Activated T-cell treated with anti-CD3 and anti-CD28 coated beads, Interleukin-2, amount 50 U/mL, for 24 hours (primary cell): Measurements from ENCODE around the gene SOX5.
"Not testable (repeated sequence)": the region's sequence is repeated elsewhere in the genome, so short reads cannot be mapped to it uniquely, and the experiment has no call there.

Source experiments
- DNase-seq: peaks from one replicate; pipeline ENCODE4 v3.0.0-alpha.2; 2020
- H3K27ac Mint-ChIP-seq: 2 replicates; pipeline ENCODE4 v1.8.0; 2020; ENCODE audit warnings: mild to moderate bottlenecking, mixed read lengths
- H3K27me3 Mint-ChIP-seq: 2 replicates; pipeline ENCODE4 v1.8.0; 2020; ENCODE audit warnings: mixed read lengths
- H3K36me3 Mint-ChIP-seq: 2 replicates; pipeline ENCODE4 v1.8.0; 2020; ENCODE audit warnings: low read depth, mixed read lengths
- H3K4me1 Mint-ChIP-seq: 2 replicates; pipeline ENCODE4 v1.8.0; 2020; ENCODE audit warnings: low read depth, mixed read lengths
- H3K4me3 Mint-ChIP-seq: 2 replicates; pipeline ENCODE4 v1.8.0; 2020; ENCODE audit warnings: mild to moderate bottlenecking, moderate library complexity, mixed read lengths
- H3K9me3 Mint-ChIP-seq: 2 replicates; pipeline ENCODE4 v1.8.0; 2020; ENCODE audit warnings: mixed read lengths

SOX5 gene

DNA sequence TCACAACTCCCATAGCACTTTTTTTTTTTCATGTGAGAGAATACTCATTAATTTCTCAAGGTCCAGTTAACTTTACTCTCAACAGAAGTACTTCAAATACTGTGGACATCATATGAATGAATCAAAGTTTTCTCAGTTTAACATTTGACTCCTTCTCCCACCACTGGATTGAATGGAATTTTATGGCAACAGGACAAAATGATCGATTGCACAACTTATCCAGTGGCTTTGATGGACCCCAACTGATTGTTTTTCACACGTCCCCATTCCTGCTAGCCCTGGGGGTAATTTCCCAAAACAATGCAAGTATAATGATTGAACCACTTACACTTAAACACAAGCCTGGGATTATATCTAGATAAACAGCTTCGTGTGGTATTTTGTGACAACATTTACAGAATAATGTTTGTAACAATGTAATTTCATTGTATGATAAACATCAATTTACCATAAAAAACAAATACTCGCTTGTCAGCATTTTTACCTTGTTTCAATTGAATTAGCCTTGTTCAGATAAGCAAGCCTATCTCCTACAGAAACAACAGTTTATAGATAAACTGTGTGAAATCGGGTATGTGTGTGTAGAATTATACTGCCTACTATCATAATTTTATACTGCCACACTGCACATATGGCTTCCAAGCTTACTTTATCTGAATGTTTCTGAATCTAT, 60.9 kb downstream of the SOX5 start:
- H3K27ac Mint-ChIP-seq = no peak overlapping the region
- no peaks in the 10 kb centered on the region for H3K27me3 Mint-ChIP-seq
- H3K36me3 Mint-ChIP-seq = no peaks in the 10 kb centered on the region
- no peak for DNase-seq
- H3K4me1 Mint-ChIP-seq = no peaks in the 10 kb centered on the region
- H3K4me3 Mint-ChIP-seq = no peak overlapping the region
- H3K9me3 Mint-ChIP-seq = peaks cover 6% of the 10 kb centered on the region

DNA sequence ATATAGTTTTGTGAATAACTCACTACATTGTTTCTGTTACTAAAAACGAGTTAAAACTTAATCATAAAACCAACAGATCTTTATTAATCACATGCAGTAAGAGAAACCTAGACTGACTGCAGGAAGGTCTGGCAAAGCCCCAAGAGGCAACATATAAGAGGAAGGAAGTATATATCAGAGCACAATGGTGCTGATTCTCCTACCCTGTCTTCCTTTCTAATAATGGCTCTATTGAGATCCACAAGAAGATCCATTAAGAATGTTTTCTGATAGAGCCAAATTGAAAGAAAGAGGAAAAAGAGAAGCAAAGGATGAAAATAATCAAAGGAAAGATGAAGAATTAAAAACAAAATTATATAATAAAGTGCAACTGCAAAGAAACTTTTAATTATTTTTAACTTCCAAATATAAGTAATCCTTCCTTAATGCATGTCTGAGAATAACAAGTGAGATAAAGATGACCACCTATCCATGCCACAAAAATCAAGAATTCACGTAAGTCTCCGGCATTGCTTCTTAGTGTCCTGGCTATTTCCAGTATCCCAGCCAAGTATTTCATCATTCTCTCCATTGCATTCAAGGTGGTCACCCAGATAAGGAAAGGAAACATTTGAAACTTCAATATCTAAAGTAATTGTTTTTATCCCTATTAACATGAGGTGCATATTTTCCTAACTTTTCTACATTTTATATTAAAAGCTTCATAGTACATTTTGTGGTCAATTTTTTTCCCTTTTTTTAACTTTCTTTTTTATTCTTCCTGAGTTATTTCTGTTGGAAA, 62.2 kb downstream of the SOX5 start:
- Mint-ChIP-seq H3K27me3 (no peaks in the 10 kb centered on the region), H3K4me1 (no peaks in the 10 kb centered on the region), H3K36me3 (no peaks in the 10 kb centered on the region), H3K27ac (no peak overlapping the region), H3K4me3 (no peak overlapping the region), H3K9me3 (peaks cover 6% of the 10 kb centered on the region)
- no peak for DNase-seq

GRCh38 chr12:23885394-23885793, 64.1 kb downstream of the SOX5 start:
- H3K27me3 Mint-ChIP-seq = no peaks in the 10 kb centered on the region
- no peaks in the 10 kb centered on the region for H3K36me3 Mint-ChIP-seq
- peaks cover 4% of the 10 kb centered on the region for H3K9me3 Mint-ChIP-seq
- no peak overlapping the region for H3K4me3 Mint-ChIP-seq
- DNase-seq = no peak
- H3K27ac Mint-ChIP-seq = no peak overlapping the region
- no peaks in the 10 kb centered on the region for H3K4me1 Mint-ChIP-seq

GRCh38 chr12:23884909-23885308, 64.6 kb downstream of the SOX5 start:
- DNase-seq = no peak
- H3K4me3 Mint-ChIP-seq = no peak overlapping the region
- H3K27me3 Mint-ChIP-seq = no peaks in the 10 kb centered on the region
- no peaks in the 10 kb centered on the region for H3K4me1 Mint-ChIP-seq
- H3K9me3 Mint-ChIP-seq = peaks cover 4% of the 10 kb centered on the region
- H3K27ac Mint-ChIP-seq = no peak overlapping the region
- no peaks in the 10 kb centered on the region for H3K36me3 Mint-ChIP-seq

- Mint-ChIP-seq H3K9me3 (no peaks in the 10 kb centered on the region), H3K27ac (no peak overlapping the region), H3K36me3 (no peaks in the 10 kb centered on the region), H3K27me3 (no peaks in the 10 kb centered on the region), H3K4me1 (no peaks in the 10 kb centered on the region), H3K4me3 (no peak overlapping the region)
- DNase-seq = no peak
Observed at GRCh38 chr12:23880988-23881387, 68.5 kb downstream of the SOX5 start.

DNA sequence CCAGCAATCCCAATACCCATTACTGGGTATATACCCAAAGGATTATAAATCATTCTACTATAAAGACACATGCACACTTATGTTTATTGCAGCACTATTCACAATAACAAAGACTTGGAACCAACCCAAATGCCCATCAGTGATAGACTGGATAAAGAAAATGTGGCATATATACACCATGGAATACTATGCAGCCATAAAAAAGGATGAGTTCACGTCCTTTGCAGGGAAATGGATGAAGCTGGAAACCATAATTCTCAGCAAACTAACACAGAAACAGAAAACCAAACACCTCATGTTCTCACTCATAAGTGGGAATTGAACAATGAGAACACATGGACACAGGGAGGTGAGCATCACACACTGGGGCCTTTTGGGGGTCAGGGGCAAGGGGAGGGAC, 72.9 kb downstream of the SOX5 start:
- H3K4me3 Mint-ChIP-seq, H3K27me3 Mint-ChIP-seq, H3K4me1 Mint-ChIP-seq, H3K9me3 Mint-ChIP-seq, DNase-seq, H3K27ac Mint-ChIP-seq, H3K36me3 Mint-ChIP-seq: not testable (repeated sequence)

DNA sequence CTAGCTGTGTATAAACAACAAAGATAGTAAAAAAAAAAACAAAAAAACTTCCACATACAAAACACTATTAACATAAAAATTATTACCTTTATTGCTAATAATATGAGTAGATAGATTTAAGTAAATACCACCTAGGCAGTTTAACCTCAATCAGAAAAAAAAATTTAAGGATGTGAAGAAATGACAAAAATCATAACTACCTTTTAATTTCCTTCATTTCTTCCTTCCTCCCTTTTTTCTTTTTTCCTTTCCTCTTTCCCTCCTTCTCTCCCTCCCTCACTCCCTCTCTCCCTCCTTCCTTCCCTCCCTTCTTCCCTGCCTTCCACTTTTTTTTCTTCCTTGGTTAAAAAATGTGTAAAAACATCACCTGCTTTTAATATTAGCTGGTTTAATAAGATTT, 81.7 kb downstream of the SOX5 start:
- no peak overlapping the region for H3K4me3 Mint-ChIP-seq
- H3K4me1 Mint-ChIP-seq = no peaks in the 10 kb centered on the region
- no peaks in the 10 kb centered on the region for H3K27me3 Mint-ChIP-seq
- no peak overlapping the region for H3K27ac Mint-ChIP-seq
- peaks cover 6% of the 10 kb centered on the region for H3K9me3 Mint-ChIP-seq
- H3K36me3 Mint-ChIP-seq = no peaks in the 10 kb centered on the region
- no peak for DNase-seq

GRCh38 chr12:23862701-23863100, 86.8 kb downstream of the SOX5 start:
- H3K9me3 Mint-ChIP-seq = peaks cover 8% of the 10 kb centered on the region

GRCh38 chr12:23860019-23860418, 89.5 kb downstream of the SOX5 start:
- H3K27me3 Mint-ChIP-seq = no peaks in the 10 kb centered on the region
- H3K4me3 Mint-ChIP-seq = no peak overlapping the region
- H3K27ac Mint-ChIP-seq = no peak overlapping the region
- no peak for DNase-seq
- peaks cover 5% of the 10 kb centered on the region for H3K9me3 Mint-ChIP-seq
- H3K36me3 Mint-ChIP-seq = no peaks in the 10 kb centered on the region
- H3K4me1 Mint-ChIP-seq = no peaks in the 10 kb centered on the region

More at GRCh38 chr12:23862701-23863100, 86.8 kb downstream of the SOX5 start:
- Mint-ChIP-seq H3K36me3 (no peaks in the 10 kb centered on the region), H3K27ac (no peak overlapping the region), H3K27me3 (no peaks in the 10 kb centered on the region), H3K4me1 (no peaks in the 10 kb centered on the region), H3K4me3 (no peak overlapping the region)
- no peak for DNase-seq

DNA sequence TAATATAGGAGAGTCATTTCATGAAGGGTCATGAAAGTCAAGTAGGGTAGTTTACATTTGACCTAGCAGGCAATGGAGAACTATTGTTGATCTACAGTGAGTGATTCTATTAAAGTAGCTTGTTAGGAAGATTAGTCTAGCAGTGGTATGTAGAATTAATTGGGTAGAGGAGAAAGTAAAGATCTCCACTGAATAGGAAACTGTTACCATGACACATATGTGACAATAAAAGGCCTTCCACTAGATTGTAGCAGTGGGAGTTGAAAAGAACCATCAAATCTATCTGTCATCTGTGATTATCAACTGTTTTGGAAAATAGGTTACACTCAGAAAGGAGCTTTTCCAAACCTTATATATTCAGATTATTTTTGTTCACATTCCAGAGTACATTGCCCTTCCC, 92.3 kb downstream of the SOX5 start:
- Mint-ChIP-seq H3K36me3 (no peaks in the 10 kb centered on the region), H3K4me1 (no peaks in the 10 kb centered on the region), H3K27ac (no peak overlapping the region), H3K27me3 (no peaks in the 10 kb centered on the region), H3K4me3 (no peak overlapping the region), H3K9me3 (peaks cover 5% of the 10 kb centered on the region)
- no peak for DNase-seq

DNA sequence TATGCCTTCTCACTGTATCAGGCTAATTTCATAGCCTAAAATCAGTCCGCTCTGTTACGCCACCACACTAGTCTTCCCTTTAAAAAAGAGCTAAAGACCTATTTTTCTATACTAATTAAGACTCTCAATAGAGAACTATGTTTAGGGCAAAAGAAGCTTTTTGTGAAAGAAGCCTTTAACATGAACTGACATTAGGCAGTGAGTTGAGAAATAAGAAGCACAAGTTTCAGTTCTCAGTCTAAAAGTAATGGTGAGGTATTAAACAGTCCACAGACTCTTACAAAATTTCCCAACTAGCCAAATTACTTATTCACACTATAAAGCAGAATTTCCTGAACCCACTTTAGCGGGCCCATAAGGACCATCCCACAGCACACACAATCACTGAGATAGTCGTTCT, 93.7 kb downstream of the SOX5 start:
- no peak overlapping the region for H3K4me3 Mint-ChIP-seq
- peaks cover 3% of the 10 kb centered on the region for H3K9me3 Mint-ChIP-seq
- no peak for DNase-seq
- no peaks in the 10 kb centered on the region for H3K36me3 Mint-ChIP-seq
- no peak overlapping the region for H3K27ac Mint-ChIP-seq
- H3K4me1 Mint-ChIP-seq = no peaks in the 10 kb centered on the region
- no peaks in the 10 kb centered on the region for H3K27me3 Mint-ChIP-seq

DNA sequence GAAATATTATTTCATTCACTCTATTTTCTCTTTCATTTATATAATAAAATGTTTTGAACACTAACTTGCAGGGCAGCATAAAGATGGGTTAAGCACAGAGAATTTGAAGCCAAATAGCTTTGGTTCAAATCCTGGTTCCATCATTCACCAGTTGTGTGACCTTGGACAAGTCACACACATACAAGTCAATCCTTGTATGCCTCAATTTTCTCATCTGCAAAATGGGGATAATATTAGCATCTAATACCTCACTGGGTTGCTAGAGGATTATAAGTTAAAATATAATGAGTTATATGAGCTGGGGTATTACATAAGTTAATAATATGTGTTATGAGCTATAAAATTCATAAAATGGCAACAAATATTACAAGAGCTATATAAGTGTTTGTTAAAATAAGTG, 94.9 kb downstream of the SOX5 start:
- no peak overlapping the region for H3K27ac Mint-ChIP-seq
- DNase-seq = no peak
- no peaks in the 10 kb centered on the region for H3K27me3 Mint-ChIP-seq
- no peak overlapping the region for H3K4me3 Mint-ChIP-seq
- H3K36me3 Mint-ChIP-seq = no peaks in the 10 kb centered on the region
- no peaks in the 10 kb centered on the region for H3K4me1 Mint-ChIP-seq
- H3K9me3 Mint-ChIP-seq = peaks cover 2% of the 10 kb centered on the region

DNA sequence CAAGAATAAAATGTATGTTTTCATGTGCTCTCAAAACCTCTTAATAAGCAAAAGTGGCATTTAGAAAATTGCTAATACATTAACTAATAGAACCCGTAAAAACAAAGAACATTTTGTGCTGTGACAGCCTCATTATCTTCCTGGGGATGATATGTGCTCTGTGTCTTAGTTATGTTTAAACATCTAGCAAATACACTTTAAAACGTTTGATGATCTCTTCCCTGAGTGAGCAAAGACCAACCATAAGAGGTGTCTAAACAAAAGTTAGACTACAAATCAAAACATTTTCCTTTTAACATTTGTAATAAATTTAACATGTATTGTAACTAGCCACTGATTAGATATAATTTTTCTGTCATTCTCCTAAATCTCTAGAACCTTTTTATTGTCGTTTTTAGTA, 95.8 kb downstream of the SOX5 start:
- Mint-ChIP-seq H3K36me3 (no peaks in the 10 kb centered on the region), H3K4me3 (no peak overlapping the region)

DNA sequence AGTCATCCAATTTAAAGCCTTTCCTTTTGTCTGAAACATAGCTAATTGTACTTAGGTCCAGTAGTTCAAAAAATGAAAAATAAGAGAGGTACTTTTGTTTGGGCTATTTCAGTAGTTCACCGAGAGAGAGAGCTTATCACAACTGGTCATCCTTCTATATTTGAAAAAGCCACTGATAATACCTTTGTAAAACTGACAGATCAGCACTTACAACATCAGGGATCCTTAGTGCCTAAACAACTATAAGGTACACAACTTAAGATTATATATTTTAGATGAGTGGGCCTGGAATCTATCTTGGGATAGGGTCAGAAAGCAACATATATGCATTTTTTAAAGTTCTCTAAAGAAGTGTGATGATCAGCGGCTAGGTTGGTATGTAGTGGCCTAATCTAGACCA, 97.9 kb downstream of the SOX5 start:
- no peaks in the 10 kb centered on the region for H3K4me1 Mint-ChIP-seq
- H3K9me3 Mint-ChIP-seq = no peaks in the 10 kb centered on the region
- DNase-seq = no peak

More for the DNA sequence above, 95.8 kb downstream of the SOX5 start:
- no peaks in the 10 kb centered on the region for H3K27me3 Mint-ChIP-seq
- no peak for DNase-seq
- no peaks in the 10 kb centered on the region for H3K9me3 Mint-ChIP-seq
- no peak overlapping the region for H3K27ac Mint-ChIP-seq
- H3K4me1 Mint-ChIP-seq = no peaks in the 10 kb centered on the region

GRCh38 chr12:23847857-23848256, 101.6 kb downstream of the SOX5 start:
- no peak overlapping the region for H3K27ac Mint-ChIP-seq
- H3K36me3 Mint-ChIP-seq = no peaks in the 10 kb centered on the region
- H3K4me1 Mint-ChIP-seq = no peaks in the 10 kb centered on the region
- no peaks in the 10 kb centered on the region for H3K27me3 Mint-ChIP-seq
- H3K9me3 Mint-ChIP-seq = no peaks in the 10 kb centered on the region
- no peak for DNase-seq
- no peak overlapping the region for H3K4me3 Mint-ChIP-seq

More for the DNA sequence above, 97.9 kb downstream of the SOX5 start:
- Mint-ChIP-seq H3K36me3 (no peaks in the 10 kb centered on the region), H3K4me3 (no peak overlapping the region), H3K27ac (no peak overlapping the region), H3K27me3 (no peaks in the 10 kb centered on the region)
